Eye (tissue), 1 donor: ENCODE results near the gene FGF6.

Source experiments
- DNase-seq: peaks from one replicate; pipeline ENCODE4 v3.0.0-alpha.2; 2015

The FGF6 gene

GRCh38 chr12:4446335-4446734 is 720 bp upstream of the FGF6 start:
- DNase-seq: no peak

- no peak for DNase-seq
Observed at GRCh38 chr12:4444031-4444430, 1.6 kb downstream of the FGF6 start.

GRCh38 chr12:4443616-4444015 is 2.0 kb downstream of the FGF6 start:
- no peak for DNase-seq

- DNase-seq: peak; percentile 63
Observed at GRCh38 chr12:4441355-4442335, 4.0 kb downstream of the FGF6 start.

GRCh38 chr12:4440187-4440941 is 5.3 kb downstream of the FGF6 start:
- no peak for DNase-seq

GRCh38 chr12:4439736-4440135 is 5.9 kb downstream of the FGF6 start:
- DNase-seq: no peak

- DNase-seq: no peak
Observed at GRCh38 chr12:4438834-4439596, 6.6 kb downstream of the FGF6 start.

- DNase-seq: no peak
Observed at GRCh38 chr12:4435537-4435936, 10.1 kb downstream of the FGF6 start.

- no peak for DNase-seq
Observed at GRCh38 chr12:4434706-4435425, 10.7 kb downstream of the FGF6 start.

- no peak for DNase-seq
Observed at GRCh38 chr12:4434301-4434700, 11.3 kb downstream of the FGF6 start.

GRCh38 chr12:4433745-4434058 is 11.9 kb downstream of the FGF6 start:
- no peak for DNase-seq

GRCh38 chr12:4432878-4433744 is 12.5 kb downstream of the FGF6 start:
- peak; percentile 53 for DNase-seq

- DNase-seq: no peak
Observed at GRCh38 chr12:4431866-4432265, 13.7 kb downstream of the FGF6 start.

- no peak for DNase-seq
Observed at GRCh38 chr12:4431436-4431835, 14.2 kb downstream of the FGF6 start.

GRCh38 chr12:4424422-4424821 is 21.2 kb downstream of the FGF6 start:
- DNase-seq: no peak

- DNase-seq: no peak
Observed at GRCh38 chr12:4423528-4424195, 22.0 kb downstream of the FGF6 start.

GRCh38 chr12:4422985-4423384 is 22.6 kb downstream of the FGF6 start:
- DNase-seq: no peak

- DNase-seq: peak; percentile 73
Observed at GRCh38 chr12:4421590-4422031, 24.0 kb downstream of the FGF6 start.

GRCh38 chr12:4420138-4420670 is 25.4 kb downstream of the FGF6 start:
- no peak for DNase-seq

GRCh38 chr12:4418913-4419312 is 26.7 kb downstream of the FGF6 start:
- no peak for DNase-seq

GRCh38 chr12:4417936-4418335 is 27.7 kb downstream of the FGF6 start:
- no peak for DNase-seq
